ENCODE measurements around the gene CXADR.

Gene CXADR

DNA sequence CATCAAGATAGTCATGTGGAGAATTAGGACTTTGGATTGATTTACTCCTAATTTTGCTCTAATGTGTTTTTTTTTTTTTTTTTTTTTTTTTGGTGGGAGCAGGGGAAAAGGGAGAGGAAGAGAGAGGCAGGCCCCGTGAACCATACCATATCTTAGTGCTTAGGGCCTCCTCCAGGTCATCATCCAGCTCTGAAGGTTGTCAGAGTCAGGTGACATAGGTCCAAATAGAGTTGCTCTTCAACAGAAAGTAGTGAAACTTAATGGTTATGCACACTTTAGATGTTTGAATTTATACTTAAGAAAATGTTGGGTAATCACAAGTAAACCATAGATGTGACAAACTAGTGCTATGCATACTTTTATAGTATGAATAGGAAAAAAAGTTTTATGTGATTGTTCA lies 32.2 kb downstream of the CXADR start:
- DNase-seq: no peak

DNA sequence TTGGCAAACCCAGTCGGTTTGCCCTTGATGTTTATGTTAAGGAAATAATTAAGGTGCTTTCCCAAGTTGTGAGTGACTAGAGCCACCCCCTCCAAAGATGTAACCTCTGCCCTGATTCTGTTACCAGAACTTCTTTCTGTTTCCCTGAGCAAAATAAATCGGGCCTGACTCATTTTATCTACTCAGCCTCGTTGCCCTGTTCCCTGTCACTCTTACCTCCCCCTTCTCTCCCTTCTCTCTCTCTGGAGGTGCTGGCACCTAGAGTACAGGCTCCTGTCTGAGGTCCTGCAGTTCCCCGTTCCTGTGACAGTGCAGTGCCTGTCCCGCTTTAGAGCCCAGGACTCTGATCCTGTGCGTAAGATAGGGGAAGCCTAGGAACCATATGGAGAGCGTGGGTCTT lies 35.4 kb downstream of the CXADR start:
- no peak for DNase-seq

DNA sequence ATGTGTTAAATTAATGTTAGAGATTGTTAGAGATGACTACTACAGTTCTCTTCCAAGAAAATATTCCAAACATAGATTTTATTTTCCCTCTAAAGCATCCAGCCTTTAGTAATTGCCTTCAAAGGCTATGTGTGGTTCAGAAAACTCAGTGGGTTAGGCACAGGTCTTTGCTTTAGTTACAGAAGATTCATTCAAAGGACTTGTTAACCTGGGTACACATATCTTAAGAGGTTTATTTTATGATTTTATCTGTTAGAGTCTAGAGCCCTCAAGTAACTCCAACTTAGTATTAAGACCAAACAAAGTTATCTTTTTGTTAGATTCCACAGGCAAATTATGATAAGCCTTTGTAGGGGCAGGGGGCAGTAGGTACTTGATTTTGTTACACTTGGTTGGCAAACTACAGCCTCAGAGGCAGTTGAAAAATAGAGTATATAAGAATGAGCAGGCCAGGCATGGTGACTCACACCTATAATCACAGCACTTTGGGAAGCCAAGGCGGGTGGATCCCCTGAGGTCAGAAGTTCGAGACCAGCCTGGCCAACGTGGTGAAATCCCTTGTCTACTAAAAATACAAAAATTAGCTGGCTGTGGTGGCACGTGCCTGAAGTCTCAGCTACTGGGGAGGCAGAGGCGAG lies 37.9 kb downstream of the CXADR start:
- no peak for DNase-seq

DNA sequence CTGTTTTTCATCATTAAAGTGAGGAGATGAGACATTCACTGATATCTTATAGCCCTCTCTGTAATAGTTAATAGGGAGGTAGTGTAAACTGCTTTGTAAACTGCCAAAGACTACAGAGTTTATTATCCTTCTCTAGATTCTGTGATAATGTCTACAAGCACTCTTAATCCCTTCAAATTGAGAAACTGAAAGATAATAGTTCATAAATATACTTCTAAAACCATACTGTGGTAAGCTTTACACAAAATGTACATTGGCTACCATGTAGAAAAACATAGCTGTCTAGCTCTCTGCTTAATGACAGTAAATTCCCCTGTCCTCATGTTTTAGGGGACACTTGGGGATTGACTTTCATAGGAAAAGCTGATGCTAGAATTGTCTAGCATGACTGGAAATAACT lies 39.6 kb downstream of the CXADR start:
- DNase-seq: no peak

DNA sequence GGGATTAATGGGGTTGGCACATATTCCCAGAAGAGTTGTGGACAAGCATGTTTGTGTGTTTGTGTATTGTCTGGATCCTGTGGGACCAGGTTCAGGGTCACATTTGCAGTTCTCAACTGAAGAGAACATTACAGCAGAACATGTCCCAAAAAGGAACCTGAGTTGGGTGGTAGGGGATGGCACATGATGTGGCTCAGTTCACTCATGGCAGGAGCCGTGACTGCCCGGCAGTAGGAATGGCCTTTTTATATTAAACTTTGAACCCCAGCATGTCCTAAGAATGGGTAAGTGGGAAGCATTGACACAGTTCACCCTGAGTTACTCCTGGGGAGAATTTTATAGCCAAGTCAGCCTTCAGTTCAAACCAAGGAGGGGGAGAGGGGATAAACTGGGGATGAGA lies 41.3 kb downstream of the CXADR start:
- DNase-seq: no peak

DNA sequence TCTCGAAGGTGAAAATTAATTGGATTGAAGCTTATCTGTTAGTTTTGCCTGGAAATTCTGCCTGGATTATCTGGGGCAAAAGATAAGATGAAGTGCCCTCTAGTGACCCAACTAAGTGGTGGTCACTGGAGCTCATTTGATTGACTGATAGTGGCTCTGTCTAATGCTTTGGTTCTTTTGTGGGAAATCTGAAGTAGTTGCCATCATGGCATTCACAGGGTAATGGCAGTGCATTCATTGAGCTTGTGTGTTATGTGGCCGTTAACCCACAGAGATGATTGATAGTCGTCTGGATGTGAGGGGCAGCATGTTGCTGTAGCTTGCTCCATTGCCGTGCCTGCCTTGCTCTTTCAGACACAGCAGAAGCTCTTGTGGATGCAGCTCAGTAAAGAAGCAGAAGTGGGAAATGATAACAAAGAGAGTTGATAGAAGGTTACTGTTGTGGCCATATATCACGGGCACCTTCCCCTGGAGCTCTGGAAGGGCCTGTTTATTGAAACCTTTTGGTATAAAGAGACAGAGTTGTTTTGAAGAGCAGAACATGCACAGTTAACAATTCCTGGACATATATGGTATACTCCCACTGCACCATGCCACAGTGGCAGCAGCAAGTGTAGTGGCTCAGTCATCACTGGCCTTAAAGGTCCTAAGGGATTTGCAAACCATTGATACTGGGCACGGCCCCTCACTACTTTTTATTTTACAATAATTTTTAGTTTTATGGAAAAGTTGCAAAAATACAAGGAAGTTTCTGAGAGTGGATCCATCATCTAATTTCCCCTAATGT lies 42.0 kb downstream of the CXADR start:
- no peak for DNase-seq

DNA sequence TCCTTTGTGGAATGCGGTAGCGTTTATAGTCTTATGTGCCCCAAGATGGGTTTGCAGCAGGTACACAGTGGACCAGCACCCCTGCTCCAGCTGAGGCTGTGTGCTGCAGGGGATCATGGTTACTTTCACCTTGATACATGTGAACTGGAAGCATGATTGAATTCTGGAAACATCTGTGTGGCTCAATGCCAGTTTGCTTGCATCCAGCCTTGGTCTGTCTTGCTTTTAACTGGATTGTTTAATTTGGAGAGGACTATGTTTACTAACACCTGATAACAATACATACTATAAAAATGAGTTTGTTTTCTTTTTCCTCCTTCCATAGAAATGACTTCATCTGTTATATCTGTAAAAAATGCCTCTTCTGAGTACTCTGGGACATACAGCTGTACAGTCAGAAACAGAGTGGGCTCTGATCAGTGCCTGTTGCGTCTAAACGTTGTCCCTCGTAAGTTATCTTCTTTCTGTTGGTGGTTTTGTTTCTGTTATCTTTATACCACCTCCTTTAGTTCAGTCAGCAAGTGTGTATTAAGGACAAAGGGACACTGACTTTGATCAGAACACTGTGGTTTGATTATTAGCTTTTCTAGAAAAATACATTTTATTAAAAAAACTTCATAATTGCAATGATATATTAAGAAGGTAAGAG lies 47.7 kb downstream of the CXADR start:
- DNase-seq: no peak

DNA sequence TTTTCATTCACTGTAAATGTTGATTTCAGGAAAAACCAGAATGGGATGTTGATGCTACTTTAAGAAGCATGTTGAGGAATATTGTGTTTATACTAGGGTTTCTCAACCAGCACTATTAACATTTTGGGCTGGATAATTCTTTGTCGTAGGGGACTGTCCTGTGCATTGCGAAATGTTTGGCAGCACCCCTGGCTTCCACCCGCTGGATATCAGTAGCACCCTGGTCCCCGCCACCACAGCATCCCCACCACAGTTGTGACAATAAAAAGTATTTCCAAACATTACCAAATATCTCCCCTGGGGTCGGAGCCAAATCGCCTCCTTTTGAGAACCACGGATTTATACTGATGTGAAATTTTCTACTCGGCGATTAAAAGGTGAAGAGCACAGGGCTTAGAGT lies 57.9 kb downstream of the CXADR start:
- DNase-seq: no peak

DNA sequence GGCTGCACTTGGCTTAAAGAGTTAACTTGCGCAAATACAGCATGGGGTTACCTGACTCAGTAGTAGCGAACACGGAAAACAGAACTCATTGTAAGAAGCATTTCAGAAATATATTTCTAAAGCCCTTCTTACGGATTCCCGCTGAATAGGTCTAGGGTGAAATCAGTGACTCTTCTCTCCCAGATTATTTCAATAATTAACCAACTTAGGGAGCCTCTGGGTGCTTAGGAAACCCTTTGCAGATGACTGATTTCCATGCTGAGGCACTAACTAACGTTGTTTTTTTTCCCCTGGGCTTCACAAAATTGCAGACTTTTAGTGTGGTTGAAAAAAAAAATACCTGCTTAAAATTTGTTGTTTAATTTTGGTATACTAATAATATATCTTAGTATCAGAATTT lies 59.6 kb downstream of the CXADR start:
- no peak for DNase-seq

DNA sequence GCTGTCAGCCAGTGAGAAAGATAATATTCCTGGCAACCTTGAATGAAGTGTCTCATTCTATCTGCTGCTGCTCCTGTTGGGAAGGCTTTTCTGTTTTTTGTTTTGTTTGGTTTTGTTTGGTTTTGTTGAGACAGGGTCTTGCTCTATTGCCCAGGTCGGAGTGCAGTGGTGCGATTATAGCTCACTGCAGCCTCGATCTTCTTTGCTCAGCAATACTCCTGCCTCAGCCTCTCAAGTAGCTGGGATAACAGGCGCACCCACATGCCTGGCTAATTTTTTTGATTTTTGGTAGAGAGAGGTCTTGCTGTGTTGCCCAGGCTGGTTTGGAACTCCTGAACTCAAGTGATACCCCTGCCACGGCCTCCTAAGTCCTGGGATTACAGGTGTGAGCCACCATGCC lies 62.2 kb downstream of the CXADR start:
- no peak for DNase-seq

DNA sequence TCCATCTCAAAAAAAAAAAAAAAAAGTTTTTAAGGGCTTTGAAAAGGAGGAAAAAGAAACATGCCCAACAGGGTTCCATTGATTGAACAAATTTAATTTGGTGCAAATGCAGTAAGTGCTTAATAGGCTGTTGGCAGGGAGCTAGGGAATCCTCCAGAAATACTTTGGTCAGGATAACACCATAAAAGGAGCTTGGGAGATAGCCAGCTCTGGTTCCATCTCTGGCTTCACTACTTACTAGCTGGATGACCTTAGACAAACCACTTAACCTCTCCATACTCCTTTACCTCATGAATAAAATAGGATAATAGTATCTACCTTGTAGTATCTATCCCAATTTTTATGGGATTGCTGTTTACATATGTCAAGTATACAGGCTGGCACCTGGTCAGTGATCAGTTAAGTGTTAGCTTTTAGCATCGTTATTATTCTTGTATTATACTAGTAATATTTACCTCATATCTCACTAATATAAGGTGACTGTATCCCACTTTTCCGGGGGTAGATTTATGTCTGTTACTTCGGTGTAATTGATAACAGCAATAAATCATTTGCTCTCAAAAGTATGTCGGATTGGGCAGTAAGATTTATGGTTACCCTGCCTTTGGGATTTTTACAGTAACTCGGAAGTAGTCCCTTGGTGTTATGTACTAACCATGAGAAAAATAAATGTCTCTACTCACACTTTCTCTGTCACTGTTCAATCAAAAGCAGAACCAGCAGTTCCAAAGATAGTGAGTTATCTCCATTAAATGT lies 63.4 kb downstream of the CXADR start:
- DNase-seq: no peak

DNA sequence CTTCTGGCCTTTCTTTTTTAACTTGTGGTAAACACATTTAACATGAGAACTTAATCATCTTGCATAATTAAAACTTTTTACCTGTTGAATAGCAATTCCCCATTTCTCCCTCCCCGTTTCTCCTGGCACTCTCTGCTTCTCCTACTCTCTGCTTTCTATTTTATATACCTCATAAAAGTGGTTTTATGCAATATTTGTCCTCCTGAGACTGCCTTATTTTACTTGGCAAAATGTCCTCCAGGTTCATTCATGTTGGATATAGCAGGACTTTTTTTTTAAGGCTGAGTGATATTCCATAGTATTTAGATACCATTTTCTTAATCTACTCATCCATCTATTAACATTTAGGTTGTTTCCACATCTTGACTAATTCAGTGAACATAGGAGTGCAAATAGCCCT lies 64.9 kb downstream of the CXADR start:
- DNase-seq: no peak

DNA sequence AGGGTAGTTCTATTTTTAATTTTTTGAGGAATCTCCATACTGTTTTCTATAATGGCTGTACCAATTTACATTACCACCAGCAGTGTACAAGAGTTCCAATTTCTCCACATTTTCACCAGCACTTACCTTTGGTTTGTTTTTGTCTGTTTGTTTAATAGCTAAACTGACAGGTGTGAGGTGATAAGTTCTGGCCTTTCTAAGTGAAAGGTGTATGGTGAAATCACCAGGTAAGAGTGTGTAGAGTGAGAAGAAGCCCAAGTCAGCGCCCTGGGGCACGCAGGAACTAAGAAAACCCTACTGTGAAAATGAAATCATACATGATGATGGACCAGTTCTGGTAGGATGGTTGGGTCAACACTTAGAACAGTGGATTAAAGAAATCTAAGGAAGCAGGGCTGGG lies 65.3 kb downstream of the CXADR start:
- DNase-seq: no peak

DNA sequence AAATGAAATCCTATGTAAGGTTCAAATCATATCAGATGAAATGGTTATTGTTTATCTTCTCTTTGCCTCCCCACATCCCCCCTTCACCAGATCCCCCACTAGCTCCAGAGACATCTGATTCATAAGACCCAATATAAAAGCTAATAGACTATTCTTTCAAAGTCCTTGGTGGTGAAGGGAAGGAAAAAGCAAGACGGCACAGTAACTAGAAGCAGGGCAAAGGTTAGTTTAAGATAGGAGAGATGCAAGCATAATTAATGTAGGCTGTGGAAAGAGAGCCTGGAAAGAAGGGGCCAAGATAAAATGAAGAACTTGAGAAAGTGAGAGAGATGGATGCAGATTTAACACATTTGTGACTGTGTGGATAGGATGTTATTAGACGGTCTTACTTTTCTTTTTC lies 66.0 kb downstream of the CXADR start:
- DNase-seq: no peak

DNA sequence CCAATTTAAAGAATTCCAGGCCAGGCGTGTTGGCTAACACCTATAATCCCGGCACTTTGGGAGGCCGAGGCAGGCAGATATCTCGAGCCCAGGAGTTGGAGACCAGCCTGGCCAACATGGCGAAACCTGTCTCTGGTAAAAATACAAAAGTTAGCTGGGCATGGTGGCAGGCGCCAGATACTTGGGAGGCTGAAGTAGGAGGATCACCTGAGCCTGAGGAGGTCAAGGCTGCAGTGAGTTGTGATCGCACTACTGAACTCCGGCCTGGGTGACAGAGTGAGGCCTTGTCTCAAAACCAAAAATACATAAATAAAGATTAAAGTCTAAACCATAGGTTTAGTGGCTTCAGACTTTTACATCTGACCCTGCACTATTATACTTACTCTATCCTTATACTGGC lies 67.5 kb downstream of the CXADR start:
- DNase-seq: no peak

DNA sequence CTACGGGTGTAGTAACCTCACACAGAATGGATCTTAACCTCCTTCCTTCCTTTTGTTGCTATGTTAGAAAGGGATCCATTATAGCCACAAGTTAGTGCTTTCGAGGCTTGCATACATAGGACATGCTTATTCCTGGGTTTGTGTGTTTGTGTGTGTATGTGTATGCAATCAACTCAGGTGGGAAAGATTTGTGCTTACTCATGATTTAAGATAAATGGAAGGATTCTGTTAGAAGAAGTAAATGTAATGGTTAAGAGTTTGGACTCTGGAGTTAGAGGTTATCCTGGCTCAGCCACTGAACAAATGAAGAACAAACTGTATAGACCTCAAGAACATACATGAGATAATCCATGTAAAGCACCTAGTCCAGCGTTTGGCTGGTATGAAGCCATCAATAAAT lies 71.1 kb downstream of the CXADR start:
- no peak for DNase-seq

DNA sequence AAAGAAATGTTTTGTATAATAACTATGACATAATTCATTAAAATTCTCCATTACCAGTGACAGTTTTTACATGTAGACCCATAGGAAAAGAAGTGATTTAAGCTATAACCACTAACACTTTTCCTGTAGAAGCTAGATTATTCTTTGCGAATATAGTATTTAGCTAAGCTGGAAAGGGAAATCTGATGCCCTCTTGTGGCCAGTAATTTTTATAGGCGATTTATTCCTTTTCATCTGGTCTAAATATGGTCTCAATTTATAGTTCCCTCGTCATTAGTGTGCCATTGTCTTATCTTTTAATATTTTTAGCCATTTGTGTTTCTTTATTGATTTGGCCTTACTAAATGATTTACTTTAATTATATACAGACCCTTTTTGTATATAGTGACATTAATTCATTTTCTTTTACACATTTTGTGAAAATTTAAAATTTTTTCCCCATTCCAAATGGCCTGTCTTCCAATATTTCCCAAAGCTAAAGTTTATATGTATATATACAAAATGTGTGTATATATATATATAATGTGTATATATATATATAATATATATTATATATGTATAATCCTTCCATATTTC lies 73.1 kb downstream of the CXADR start:
- DNase-seq: no peak

DNA sequence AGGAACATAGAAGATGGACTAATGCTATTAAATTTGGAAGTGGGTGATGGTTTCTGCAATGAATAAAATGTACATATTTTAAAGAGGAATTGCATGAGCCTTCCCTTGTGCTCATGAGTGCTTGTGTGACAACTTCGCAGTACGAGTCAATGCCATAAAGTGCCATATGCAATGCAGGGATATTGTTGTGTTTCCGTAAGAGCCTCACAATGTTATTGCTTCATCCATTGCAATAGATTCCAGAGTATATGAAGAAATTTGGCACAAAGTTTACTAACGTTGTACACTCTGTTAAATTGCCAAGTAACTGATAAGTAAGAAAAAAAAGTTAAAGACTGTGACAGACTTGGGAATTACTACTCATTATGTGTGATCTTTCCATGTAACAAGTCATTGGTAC lies 77.6 kb downstream of the CXADR start:
- DNase-seq: no peak

DNA sequence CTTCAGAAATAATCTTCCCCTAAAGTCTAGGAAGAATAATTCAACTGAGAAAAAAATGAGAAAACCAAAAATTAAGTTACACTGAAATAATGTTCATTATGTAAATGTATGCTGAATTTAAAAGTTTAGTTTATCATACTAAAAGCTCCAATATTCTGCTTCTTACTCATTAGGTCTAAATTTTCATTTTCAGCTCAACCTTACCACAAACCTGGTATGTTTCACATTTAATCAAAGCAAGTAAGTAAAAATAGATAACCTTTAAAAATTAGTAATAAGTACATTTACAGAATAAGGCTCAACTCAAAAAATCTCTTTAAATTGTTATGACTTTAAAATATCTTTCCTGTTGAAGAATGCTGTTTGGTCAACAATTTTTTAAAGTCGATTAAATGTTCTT lies 84.8 kb downstream of the CXADR start:
- no peak for DNase-seq

DNA sequence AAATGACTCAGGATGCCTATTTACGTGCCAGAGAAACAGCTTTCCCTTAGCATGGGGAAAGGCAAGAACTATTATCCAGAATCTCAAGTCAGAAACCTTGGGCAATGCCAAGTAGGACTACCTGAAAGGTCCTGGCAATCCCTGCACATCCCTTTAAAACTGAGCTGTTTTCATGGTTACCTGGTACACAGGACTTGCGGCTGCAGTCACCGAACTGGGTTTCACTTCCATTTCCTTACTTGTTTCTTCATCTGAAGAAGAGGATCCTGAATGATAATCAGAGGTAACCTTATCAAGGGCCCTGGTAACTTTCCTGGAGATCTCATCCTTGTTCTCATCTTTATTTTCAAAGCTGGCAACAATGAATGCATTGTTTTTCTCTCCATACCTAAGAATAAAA lies 85.6 kb downstream of the CXADR start:
- no peak for DNase-seq

DNA sequence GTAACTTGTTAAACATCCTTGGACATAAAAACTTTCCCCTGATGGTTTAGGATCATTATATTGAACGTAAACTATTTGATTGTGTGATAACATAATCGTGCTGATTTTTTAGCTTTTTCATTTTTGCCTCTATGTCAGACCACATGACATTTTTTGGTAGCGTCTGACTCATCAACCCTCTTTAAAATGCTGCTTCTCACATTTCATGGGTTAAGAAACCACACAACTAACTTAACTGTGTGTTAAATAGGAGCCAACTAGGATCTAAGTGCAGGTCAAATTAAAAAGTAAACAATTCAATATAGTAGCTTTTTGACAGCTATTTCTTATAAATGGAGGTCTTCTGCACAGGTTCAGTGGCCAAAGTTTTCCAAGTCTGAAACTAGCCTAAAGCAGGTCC lies 90.0 kb downstream of the CXADR start:
- DNase-seq: no peak

DNA sequence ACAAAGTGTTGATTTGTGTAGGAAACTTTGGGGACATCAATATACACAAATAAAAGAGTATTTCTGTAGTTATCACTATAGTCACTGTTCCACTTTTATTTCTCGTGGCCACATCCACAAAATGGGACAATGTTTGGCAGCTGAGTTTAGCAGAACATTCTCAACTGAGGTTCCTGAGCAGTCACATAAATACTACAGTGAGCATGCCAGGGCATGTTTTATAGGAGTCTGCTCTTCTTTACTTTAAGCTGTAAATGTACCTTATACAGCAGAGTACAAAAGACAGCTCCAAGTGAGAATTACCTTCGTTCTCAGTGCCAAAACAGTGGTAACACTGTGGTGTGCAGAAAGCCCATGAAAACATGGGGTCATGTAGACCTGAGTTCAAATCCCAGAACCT lies 94.8 kb downstream of the CXADR start:
- no peak for DNase-seq

DNA sequence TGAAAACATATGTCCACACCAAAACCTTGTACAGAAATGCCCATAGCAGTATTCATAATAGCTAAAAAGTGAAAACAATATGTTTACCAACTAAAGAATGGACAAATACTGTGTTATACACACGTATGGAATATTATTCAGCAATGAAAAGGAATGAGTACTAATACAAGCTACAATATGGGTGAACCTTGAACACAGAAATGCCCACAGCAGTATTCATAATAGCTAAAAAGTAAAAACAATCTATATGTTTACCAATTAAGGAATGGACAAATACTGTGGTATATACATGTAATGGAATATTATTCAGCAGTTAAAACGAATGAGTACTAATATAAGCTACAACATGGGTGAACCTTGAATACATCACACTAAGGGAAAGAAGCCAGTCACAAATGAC lies 96.8 kb downstream of the CXADR start:
- no peak for DNase-seq

Measured in stimulated activated CD4-positive, alpha-beta T cell treated with anti-CD3 and anti-CD28 coated beads, Interleukin-1b, Interleukin-23, amount 100 ng/mL, for 48 hours (primary cell).